Keratinocyte (primary cell): ENCODE results near the gene CCDC150.

Experiments
- EZH2 ChIP-seq: IDR thresholded peaks from one replicate; pipeline ENCODE4 v1.6.1; 2012; ENCODE audit warnings: inconsistent platforms, mild to moderate bottlenecking, low read length, moderate library complexity
- TF ChIP-seq, protein P1 (sequence below), 3 experiments: IDR thresholded peaks in 1 of 3; conservative IDR thresholded peaks in 1 of 3; optimal IDR thresholded peaks in 1 of 3; 2 replicates in 2 of 3; 3 replicates in 1 of 3; pipeline versions ENCODE3 to v1.5.1; 2011; ENCODE audit warnings: low read length in 3 of 3, mild to moderate bottlenecking in 3 of 3, moderate library complexity in 2 of 3, control low read depth in 1 of 3, inconsistent platforms in 1 of 3; ENCODE audit not compliant: insufficient read depth in 2 of 3; ENCODE audit errors: extremely low read depth in 1 of 3

DNA sequence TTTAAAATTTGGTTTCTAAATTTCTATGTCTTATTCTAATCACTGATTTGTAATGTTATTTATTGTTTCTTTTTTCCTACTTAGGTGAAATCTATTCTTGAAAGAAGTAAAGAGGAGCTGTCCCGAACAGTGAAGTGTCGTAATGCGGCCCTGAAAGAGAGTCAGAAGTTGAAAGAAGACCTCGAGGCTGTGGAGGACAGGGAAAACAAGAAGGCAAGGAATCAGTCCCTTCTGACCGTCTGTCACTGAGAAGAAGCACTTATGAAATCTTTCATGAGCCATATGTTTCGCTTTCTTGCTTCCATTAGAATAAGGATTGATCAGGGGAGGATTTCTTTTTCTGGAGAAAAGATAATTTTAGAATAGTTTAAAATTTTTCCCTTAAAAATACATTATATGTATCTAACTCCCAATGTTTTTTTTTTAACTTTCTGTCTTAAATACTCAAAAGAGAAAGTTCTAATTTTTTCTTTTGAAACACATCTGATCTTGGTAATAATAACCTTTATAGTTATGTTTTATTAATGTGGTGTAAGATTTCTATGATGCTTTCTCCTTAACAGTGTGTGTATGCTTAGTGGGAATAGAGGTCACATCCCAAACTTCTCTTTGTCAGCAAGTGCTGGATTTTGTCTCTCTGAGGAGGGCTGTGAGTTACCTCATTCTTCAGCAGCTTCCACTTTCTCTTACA lies 79.0 kb downstream of the CCDC150 start:
- TF ChIP-seq, protein P1, sequence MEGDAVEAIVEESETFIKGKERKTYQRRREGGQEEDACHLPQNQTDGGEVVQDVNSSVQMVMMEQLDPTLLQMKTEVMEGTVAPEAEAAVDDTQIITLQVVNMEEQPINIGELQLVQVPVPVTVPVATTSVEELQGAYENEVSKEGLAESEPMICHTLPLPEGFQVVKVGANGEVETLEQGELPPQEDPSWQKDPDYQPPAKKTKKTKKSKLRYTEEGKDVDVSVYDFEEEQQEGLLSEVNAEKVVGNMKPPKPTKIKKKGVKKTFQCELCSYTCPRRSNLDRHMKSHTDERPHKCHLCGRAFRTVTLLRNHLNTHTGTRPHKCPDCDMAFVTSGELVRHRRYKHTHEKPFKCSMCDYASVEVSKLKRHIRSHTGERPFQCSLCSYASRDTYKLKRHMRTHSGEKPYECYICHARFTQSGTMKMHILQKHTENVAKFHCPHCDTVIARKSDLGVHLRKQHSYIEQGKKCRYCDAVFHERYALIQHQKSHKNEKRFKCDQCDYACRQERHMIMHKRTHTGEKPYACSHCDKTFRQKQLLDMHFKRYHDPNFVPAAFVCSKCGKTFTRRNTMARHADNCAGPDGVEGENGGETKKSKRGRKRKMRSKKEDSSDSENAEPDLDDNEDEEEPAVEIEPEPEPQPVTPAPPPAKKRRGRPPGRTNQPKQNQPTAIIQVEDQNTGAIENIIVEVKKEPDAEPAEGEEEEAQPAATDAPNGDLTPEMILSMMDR (optimal IDR thresholded peaks at IDR 0.05 in 1 of 3, IDR thresholded peaks at IDR 0.05 in 1 of 3, conservative IDR thresholded peaks at IDR 0.05 in 1 of 3; ENCODE audit: extremely low read depth in 1 of 3, insufficient read depth in 2 of 3, low read length in 3 of 3), result no peak
- TF ChIP-seq EZH2, result no peak
